ENCODE results near the gene CST1.
"Not testable (repeated sequence)": the region's sequence is repeated elsewhere in the genome, so short reads cannot be mapped to it uniquely, and the experiment has no call there.

CST1 gene, protein sequence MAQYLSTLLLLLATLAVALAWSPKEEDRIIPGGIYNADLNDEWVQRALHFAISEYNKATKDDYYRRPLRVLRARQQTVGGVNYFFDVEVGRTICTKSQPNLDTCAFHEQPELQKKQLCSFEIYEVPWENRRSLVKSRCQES

DNA sequence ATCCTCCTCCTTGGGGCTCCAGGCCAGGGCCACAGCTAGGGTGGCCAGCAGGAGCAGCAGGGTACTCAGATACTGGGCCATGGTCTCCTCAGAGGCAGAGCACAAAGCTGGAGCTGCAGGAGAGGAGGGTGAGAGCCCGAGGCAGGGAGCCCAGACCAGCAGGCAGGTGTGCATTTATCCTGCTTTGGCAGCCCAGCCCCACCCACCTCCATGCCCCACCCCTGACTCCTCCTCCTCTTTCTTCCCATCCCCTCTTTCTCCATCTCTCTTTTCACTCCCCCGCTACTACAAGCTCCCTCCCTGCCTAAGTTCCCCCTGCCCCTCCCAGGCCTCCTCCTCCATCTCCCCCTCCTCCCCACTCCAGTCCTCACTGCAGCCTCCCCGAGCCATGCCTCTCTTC lies at the start of gene CST1:
TSS of gene CST1 (minus strand) at position 150 of the 400 bp plus-strand sequence. CDS start at position 81, 69 bp downstream.
- H3K4me2 ChIP-seq (ENCODE audit: low read length), result not testable (repeated sequence)

DNA sequence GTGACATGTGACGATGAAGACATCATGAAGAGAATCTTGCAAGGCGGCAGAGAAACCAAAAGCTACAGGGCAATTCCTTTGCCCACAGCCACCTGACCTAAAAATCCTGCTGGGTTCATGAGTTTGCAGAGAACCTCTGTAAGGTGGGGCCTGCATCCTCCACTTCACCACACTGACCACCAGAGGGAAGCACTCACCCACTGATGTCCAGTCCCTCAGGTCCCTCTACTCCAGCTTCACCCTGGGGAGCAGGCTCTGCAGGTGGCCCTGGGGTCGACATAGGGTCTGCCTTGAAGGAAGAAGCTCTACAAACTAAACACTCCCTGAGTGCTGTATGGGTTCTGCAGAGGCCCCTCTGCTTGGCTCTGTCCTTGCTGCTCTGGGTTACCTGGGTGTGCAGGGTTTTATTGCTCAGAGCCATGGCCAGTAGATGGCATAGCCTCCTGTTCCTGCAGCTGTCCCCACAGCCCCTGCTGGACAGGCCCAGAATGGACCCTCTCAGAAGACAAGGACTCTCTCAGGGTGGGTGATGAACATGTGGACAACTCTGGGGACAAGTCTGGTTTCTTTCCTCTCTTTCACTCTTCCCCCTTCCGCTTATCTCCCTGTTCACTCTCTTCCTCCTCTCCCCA lies 48.6 kb upstream of the CST1 start:
- H3K27me3 ChIP-seq (ENCODE audit: low read depth, low read length), result peaks cover 12% of the 10 kb centered on the region
- H3K79me2 ChIP-seq (ENCODE audit: low read length); H4K20me1 ChIP-seq (ENCODE audit: insufficient read depth, low read length); H3K27ac ChIP-seq (ENCODE audit: low read length); H3K4me3 ChIP-seq (ENCODE audit: low read length); H3K9me3 ChIP-seq (ENCODE audit: insufficient read depth, low read length); H3K9ac ChIP-seq (ENCODE audit: low read length); H3K4me2 ChIP-seq (ENCODE audit: low read length); H3K36me3 ChIP-seq (replicated peaks; ENCODE audit: low read depth, low read length); H3K4me1 ChIP-seq (ENCODE audit: low read length); H2AFZ ChIP-seq (ENCODE audit: low read depth, low read length): not testable (repeated sequence)
- TF ChIP-seq, protein P1, sequence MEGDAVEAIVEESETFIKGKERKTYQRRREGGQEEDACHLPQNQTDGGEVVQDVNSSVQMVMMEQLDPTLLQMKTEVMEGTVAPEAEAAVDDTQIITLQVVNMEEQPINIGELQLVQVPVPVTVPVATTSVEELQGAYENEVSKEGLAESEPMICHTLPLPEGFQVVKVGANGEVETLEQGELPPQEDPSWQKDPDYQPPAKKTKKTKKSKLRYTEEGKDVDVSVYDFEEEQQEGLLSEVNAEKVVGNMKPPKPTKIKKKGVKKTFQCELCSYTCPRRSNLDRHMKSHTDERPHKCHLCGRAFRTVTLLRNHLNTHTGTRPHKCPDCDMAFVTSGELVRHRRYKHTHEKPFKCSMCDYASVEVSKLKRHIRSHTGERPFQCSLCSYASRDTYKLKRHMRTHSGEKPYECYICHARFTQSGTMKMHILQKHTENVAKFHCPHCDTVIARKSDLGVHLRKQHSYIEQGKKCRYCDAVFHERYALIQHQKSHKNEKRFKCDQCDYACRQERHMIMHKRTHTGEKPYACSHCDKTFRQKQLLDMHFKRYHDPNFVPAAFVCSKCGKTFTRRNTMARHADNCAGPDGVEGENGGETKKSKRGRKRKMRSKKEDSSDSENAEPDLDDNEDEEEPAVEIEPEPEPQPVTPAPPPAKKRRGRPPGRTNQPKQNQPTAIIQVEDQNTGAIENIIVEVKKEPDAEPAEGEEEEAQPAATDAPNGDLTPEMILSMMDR (IDR thresholded peaks at IDR 0.05; ENCODE audit: low read depth, low read length), result peak; percentile 51

More for the DNA sequence above, at the start of gene CST1:
- H3K9me3 ChIP-seq (ENCODE audit: insufficient read depth, low read length); H4K20me1 ChIP-seq (ENCODE audit: insufficient read depth, low read length); H3K27me3 ChIP-seq (ENCODE audit: low read depth, low read length); H3K4me1 ChIP-seq (ENCODE audit: low read length); H3K36me3 ChIP-seq (replicated peaks; ENCODE audit: low read depth, low read length); H3K4me3 ChIP-seq (ENCODE audit: low read length); H3K9ac ChIP-seq (ENCODE audit: low read length); H2AFZ ChIP-seq (ENCODE audit: low read depth, low read length); H3K79me2 ChIP-seq (ENCODE audit: low read length); H3K27ac ChIP-seq (ENCODE audit: low read length): not testable (repeated sequence)

DNA sequence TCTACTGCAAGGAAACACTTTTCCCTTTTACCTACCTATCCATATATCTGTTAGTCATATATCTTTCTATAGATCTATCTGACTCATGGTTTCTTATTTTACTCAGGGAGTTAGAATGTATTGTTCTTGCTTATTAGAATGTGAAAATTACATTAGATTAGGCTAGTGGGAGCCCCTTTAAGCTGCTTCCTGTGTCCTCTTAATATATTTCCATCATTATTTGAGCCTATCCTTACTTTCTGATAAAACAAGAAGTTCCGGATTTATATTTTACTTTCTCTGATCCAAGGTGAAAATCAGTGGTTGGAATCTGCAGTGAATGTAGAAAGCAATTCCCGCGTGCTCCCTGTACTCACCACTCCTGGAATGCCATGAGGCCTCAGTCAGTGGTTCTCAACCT lies 44.8 kb upstream of the CST1 start:
- Histone ChIP-seq H3K4me1 (ENCODE audit: low read length) (no peaks in the 10 kb centered on the region), H3K4me3 (ENCODE audit: low read length) (no peak overlapping the region), H3K27ac (ENCODE audit: low read length) (no peak overlapping the region), H3K9ac (ENCODE audit: low read length) (no peak overlapping the region), H4K20me1 (ENCODE audit: insufficient read depth, low read length) (no peaks in the 10 kb centered on the region), H2AFZ (ENCODE audit: low read depth, low read length) (no peak overlapping the region), H3K79me2 (ENCODE audit: low read length) (no peaks in the 10 kb centered on the region), H3K36me3 (replicated peaks; ENCODE audit: low read depth, low read length) (no peaks in the 10 kb centered on the region), H3K9me3 (ENCODE audit: insufficient read depth, low read length) (no peaks in the 10 kb centered on the region), H3K27me3 (ENCODE audit: low read depth, low read length) (peaks cover 33% of the 10 kb centered on the region), H3K4me2 (ENCODE audit: low read length) (no peak overlapping the region)
- TF ChIP-seq EZH2phosphoT487 (IDR thresholded peaks at IDR 0.05; ENCODE audit: low read depth), result no peak
- TF ChIP-seq, protein P1 (IDR thresholded peaks at IDR 0.05; ENCODE audit: low read depth, low read length), result no peak

DNA sequence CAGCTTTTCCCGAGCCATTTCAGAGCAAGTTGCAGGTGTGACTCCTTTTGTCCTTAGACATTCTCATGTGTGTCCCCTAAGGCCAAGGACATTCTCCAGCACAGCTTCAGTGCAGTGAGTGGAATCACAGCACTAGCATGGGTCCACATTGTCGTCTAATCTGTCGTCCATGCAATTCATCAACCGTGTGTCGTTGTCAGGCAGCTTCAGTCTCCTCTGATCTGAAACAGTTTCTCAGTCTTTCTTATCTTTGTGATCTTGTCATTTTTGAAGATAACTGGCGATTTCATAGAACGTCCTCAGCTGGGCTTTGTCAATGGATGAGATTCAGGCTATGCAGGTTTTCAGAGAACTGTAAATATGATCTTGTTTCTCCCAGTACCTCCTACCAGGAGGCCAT lies 44.1 kb upstream of the CST1 start:
- H2AFZ ChIP-seq (ENCODE audit: low read depth, low read length), result no peak overlapping the region
- no peaks in the 10 kb centered on the region for H3K9me3 ChIP-seq (ENCODE audit: insufficient read depth, low read length)
- TF ChIP-seq, protein P1 (IDR thresholded peaks at IDR 0.05; ENCODE audit: low read depth, low read length), result no peak
- no peak for TF ChIP-seq EZH2phosphoT487 (IDR thresholded peaks at IDR 0.05; ENCODE audit: low read depth)
- H3K36me3 ChIP-seq (replicated peaks; ENCODE audit: low read depth, low read length), result no peaks in the 10 kb centered on the region
- no peak overlapping the region for H3K4me2 ChIP-seq (ENCODE audit: low read length)
- H3K27me3 ChIP-seq (ENCODE audit: low read depth, low read length), result peaks cover 33% of the 10 kb centered on the region
- H4K20me1 ChIP-seq (ENCODE audit: insufficient read depth, low read length), result no peaks in the 10 kb centered on the region
- H3K4me3 ChIP-seq (ENCODE audit: low read length), result no peak overlapping the region
- H3K9ac ChIP-seq (ENCODE audit: low read length), result no peak overlapping the region
- no peaks in the 10 kb centered on the region for H3K79me2 ChIP-seq (ENCODE audit: low read length)
- no peak overlapping the region for H3K27ac ChIP-seq (ENCODE audit: low read length)
- H3K4me1 ChIP-seq (ENCODE audit: low read length), result no peaks in the 10 kb centered on the region

Measured in OCI-LY3 (cell line).